PFSK-1 (cell line): ENCODE results near the gene CYP26A1.

Experiments used
- FOXP2 ChIP-seq: optimal IDR thresholded peaks from 2 replicates; pipeline ENCODE3; 2011; ENCODE audit warnings: borderline replicate concordance, control low read depth, inconsistent platforms; ENCODE audit not compliant: insufficient read depth; ENCODE audit errors: extremely low read length, extremely low read depth
- POLR2AphosphoS5 ChIP-seq: IDR thresholded peaks from 2 replicates; pipeline ENCODE4 v1.6.1; 2012; ENCODE audit warnings: low read depth, mild to moderate bottlenecking, control low read depth, low read length, moderate library complexity
- SIN3A ChIP-seq: IDR thresholded peaks from 2 replicates; pipeline ENCODE4 v1.6.1; 2012; ENCODE audit warnings: mild to moderate bottlenecking, low read length, moderate library complexity, borderline replicate concordance; ENCODE audit not compliant: insufficient read depth
- TAF1 ChIP-seq: IDR thresholded peaks from 2 replicates; pipeline ENCODE4 v1.6.1; 2012; ENCODE audit warnings: low read length, control low read depth, borderline replicate concordance; ENCODE audit not compliant: insufficient read depth
- TF ChIP-seq, protein P1 (sequence below), 2 experiments: IDR thresholded peaks; 2 replicates each; pipeline versions ENCODE4 v1.6.1 to v1.8.0; 2011 to 2012; ENCODE audit warnings: low read depth in 2 of 2, low read length in 2 of 2, control low read depth in 1 of 2, inconsistent platforms in 1 of 2, mild to moderate bottlenecking in 1 of 2, moderate library complexity in 1 of 2; ENCODE audit not compliant: insufficient read depth in 1 of 2

- no peak for TF ChIP-seq TAF1
- no peak for TF ChIP-seq POLR2AphosphoS5
- no peak for TF ChIP-seq SIN3A
- no peak for TF ChIP-seq FOXP2
- TF ChIP-seq, protein P1, sequence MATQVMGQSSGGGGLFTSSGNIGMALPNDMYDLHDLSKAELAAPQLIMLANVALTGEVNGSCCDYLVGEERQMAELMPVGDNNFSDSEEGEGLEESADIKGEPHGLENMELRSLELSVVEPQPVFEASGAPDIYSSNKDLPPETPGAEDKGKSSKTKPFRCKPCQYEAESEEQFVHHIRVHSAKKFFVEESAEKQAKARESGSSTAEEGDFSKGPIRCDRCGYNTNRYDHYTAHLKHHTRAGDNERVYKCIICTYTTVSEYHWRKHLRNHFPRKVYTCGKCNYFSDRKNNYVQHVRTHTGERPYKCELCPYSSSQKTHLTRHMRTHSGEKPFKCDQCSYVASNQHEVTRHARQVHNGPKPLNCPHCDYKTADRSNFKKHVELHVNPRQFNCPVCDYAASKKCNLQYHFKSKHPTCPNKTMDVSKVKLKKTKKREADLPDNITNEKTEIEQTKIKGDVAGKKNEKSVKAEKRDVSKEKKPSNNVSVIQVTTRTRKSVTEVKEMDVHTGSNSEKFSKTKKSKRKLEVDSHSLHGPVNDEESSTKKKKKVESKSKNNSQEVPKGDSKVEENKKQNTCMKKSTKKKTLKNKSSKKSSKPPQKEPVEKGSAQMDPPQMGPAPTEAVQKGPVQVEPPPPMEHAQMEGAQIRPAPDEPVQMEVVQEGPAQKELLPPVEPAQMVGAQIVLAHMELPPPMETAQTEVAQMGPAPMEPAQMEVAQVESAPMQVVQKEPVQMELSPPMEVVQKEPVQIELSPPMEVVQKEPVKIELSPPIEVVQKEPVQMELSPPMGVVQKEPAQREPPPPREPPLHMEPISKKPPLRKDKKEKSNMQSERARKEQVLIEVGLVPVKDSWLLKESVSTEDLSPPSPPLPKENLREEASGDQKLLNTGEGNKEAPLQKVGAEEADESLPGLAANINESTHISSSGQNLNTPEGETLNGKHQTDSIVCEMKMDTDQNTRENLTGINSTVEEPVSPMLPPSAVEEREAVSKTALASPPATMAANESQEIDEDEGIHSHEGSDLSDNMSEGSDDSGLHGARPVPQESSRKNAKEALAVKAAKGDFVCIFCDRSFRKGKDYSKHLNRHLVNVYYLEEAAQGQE (IDR thresholded peaks at IDR 0.05; ENCODE audit: insufficient read depth in 1 of 2, low read depth in 2 of 2, low read length in 2 of 2): peak in 1 of 2 experiments; percentile 61; a peak in 1 of 4 replicates
These were observed 47.6 kb downstream of the CYP26A1 start for GRCh38 chr10:93121311-93121710.
